ENCODE data around the gene PRAME. TPM values are rescaled to one million over a fixed set of nuclear protein-coding genes. Genes with fewer than 3 reads are reported as not detected.
"Not testable (repeated sequence)": the region's sequence is repeated elsewhere in the genome, so short reads cannot be mapped to it uniquely, and the experiment has no call there.

Gene PRAME
- total and polyA plus RNA-seq, 5 donors from 2014 or later, result not detected

- no peaks in the 10 kb centered on the region for H3K36me3 ChIP-seq (ENCODE audit: control insufficient read depth, insufficient read depth, low read length)
- no peaks in the 10 kb centered on the region for H3K27me3 ChIP-seq (ENCODE audit: control insufficient read depth, insufficient read depth, low read length)
- DNase-seq, result no peak
- no peak overlapping the region for H3K27ac Mint-ChIP-seq
- peaks cover 0 to 15% (median 3%) of the 10 kb centered on the region in 7 donors for H3K9me3 Mint-ChIP-seq
- H3K4me1 ChIP-seq (ENCODE audit: control insufficient read depth, insufficient read depth, low read length, poor library complexity, severe bottlenecking), result no peaks in the 10 kb centered on the region
- H3K4me3 ChIP-seq (ENCODE audit: low read depth, low read length), result no peak overlapping the region
- no peak overlapping the region for H3K4me3 Mint-ChIP-seq
- H3K27me3 Mint-ChIP-seq, result peaks cover 37% of the 10 kb centered on the region
- peaks cover 0 to 4% (median 0%) of the 10 kb centered on the region in 4 donors for H3K4me1 Mint-ChIP-seq
- no peaks in the 10 kb centered on the region for H3K36me3 Mint-ChIP-seq
- H3K27ac ChIP-seq (ENCODE audit: insufficient read depth, low read length, poor library complexity, severe bottlenecking), result no peak overlapping the region
- H3K9me3 ChIP-seq (ENCODE audit: control insufficient read depth in 2 of 2, low read length in 2 of 2), result peaks cover 0 to 3% of the 10 kb centered on the region in 2 experiments
- ATAC-seq (ENCODE audit: low read depth in 2 of 2), result no peak
These were observed 45.4 kb downstream of the PRAME start for GRCh38 chr22:22513619-22514018.

GRCh38 chr22:22512951-22513350 lies 46.1 kb downstream of the PRAME start:
- peaks cover 3% of the 10 kb centered on the region for H3K4me1 ChIP-seq (ENCODE audit: control insufficient read depth, insufficient read depth, low read length, poor library complexity, severe bottlenecking)
- H3K9me3 Mint-ChIP-seq, result peaks cover 0 to 15% (median 3%) of the 10 kb centered on the region in 7 donors
- H3K4me3 Mint-ChIP-seq, result no peak overlapping the region
- no peak overlapping the region for H3K4me3 ChIP-seq (ENCODE audit: low read depth, low read length)
- H3K36me3 Mint-ChIP-seq, result no peaks in the 10 kb centered on the region
- H3K27ac Mint-ChIP-seq, result no peak overlapping the region
- H3K36me3 ChIP-seq (ENCODE audit: control insufficient read depth, insufficient read depth, low read length), result no peaks in the 10 kb centered on the region
- no peak for DNase-seq
- no peak overlapping the region for H3K27ac ChIP-seq (ENCODE audit: insufficient read depth, low read length, poor library complexity, severe bottlenecking)
- H3K27me3 Mint-ChIP-seq, result peaks cover 37% of the 10 kb centered on the region
- H3K4me1 Mint-ChIP-seq, result peaks cover under 1 to 6% (median 2%) of the 10 kb centered on the region in 4 donors
- ATAC-seq (ENCODE audit: low read depth in 2 of 2), result no peak
- peaks cover 0 to 3% of the 10 kb centered on the region in 2 experiments for H3K9me3 ChIP-seq (ENCODE audit: control insufficient read depth in 2 of 2, low read length in 2 of 2)
- no peaks in the 10 kb centered on the region for H3K27me3 ChIP-seq (ENCODE audit: control insufficient read depth, insufficient read depth, low read length)

GRCh38 chr22:22510833-22511232 lies 48.2 kb downstream of the PRAME start:
- ATAC-seq (ENCODE audit: low read depth in 2 of 2); H3K4me3 Mint-ChIP-seq; H3K27me3 ChIP-seq (ENCODE audit: control insufficient read depth, insufficient read depth, low read length); H3K36me3 ChIP-seq (ENCODE audit: control insufficient read depth, insufficient read depth, low read length); H3K4me3 ChIP-seq (ENCODE audit: low read depth, low read length); H3K27ac ChIP-seq (ENCODE audit: insufficient read depth, low read length, poor library complexity, severe bottlenecking); H3K27ac Mint-ChIP-seq; H3K4me1 ChIP-seq (ENCODE audit: control insufficient read depth, insufficient read depth, low read length, poor library complexity, severe bottlenecking); H3K9me3 ChIP-seq (ENCODE audit: control insufficient read depth in 2 of 2, low read length in 2 of 2); H3K36me3 Mint-ChIP-seq; DNase-seq: not testable (repeated sequence)
- peaks cover 9 to 15% (median 10%) of the 10 kb centered on the region in 4 donors for H3K4me1 Mint-ChIP-seq
- peaks cover 0 to 15% (median 3%) of the 10 kb centered on the region in 7 donors for H3K9me3 Mint-ChIP-seq
- peaks cover 25% of the 10 kb centered on the region for H3K27me3 Mint-ChIP-seq

GRCh38 chr22:22509912-22510311 lies 49.2 kb downstream of the PRAME start:
- H3K4me3 ChIP-seq (ENCODE audit: low read depth, low read length); ATAC-seq (ENCODE audit: low read depth in 2 of 2); H3K27ac Mint-ChIP-seq; H3K9me3 ChIP-seq (ENCODE audit: control insufficient read depth in 2 of 2, low read length in 2 of 2); DNase-seq; H3K36me3 ChIP-seq (ENCODE audit: control insufficient read depth, insufficient read depth, low read length); H3K27me3 ChIP-seq (ENCODE audit: control insufficient read depth, insufficient read depth, low read length); H3K4me1 ChIP-seq (ENCODE audit: control insufficient read depth, insufficient read depth, low read length, poor library complexity, severe bottlenecking); H3K27ac ChIP-seq (ENCODE audit: insufficient read depth, low read length, poor library complexity, severe bottlenecking): not testable (repeated sequence)
- Mint-ChIP-seq H3K27me3 (peaks cover 17% of the 10 kb centered on the region), H3K4me1 (peaks cover 11 to 17% (median 12%) of the 10 kb centered on the region in 4 donors), H3K36me3 (peaks cover 10% of the 10 kb centered on the region), H3K4me3 (peak overlapping the region in 2 of 4 donors; percentile 7 to 50), H3K9me3 (peaks cover 0 to 15% (median 3%) of the 10 kb centered on the region in 7 donors)

- Histone ChIP-seq H3K27me3 (ENCODE audit: control insufficient read depth, insufficient read depth, low read length) (no peaks in the 10 kb centered on the region), H3K36me3 (ENCODE audit: control insufficient read depth, insufficient read depth, low read length) (no peaks in the 10 kb centered on the region), H3K27ac (ENCODE audit: insufficient read depth, low read length, poor library complexity, severe bottlenecking) (no peak within 1 kb of the TSS), H3K9me3 (ENCODE audit: control insufficient read depth in 2 of 2, low read length in 2 of 2) (peaks cover 0 to 3% of the 10 kb centered on the region in 2 experiments), H3K4me1 (ENCODE audit: control insufficient read depth, insufficient read depth, low read length, poor library complexity, severe bottlenecking) (peaks cover 5% of the 10 kb centered on the region), H3K4me3 (ENCODE audit: low read depth, low read length) (peak within 1 kb of the TSS; percentile 49)
- DNase-seq, result peak; percentile 53 to 86 (median 73)
- Mint-ChIP-seq H3K4me3 (peak within 1 kb of the TSS; percentile 74 to 87 (median 84)), H3K4me1 (peaks cover 12 to 17% (median 15%) of the 10 kb centered on the region in 4 donors), H3K9me3 (peaks cover 0 to 15% (median 3%) of the 10 kb centered on the region in 7 donors), H3K27me3 (peaks cover 12% of the 10 kb centered on the region), H3K27ac (peak within 1 kb of the TSS in 2 of 3 donors; percentile 10 to 46), H3K36me3 (peaks cover 18% of the 10 kb centered on the region)
- peak; percentile 89 to 97 for ATAC-seq (ENCODE audit: low read depth in 2 of 2)
These were observed 50.5 kb downstream of the PRAME start, which contains the start of gene ZNF280B for GRCh38 chr22:22508274-22509176. Gene ZNF280B (minus strand): TSS chr22:22508742. CDS start chr22:22489398, 19,344 bp downstream.

- Mint-ChIP-seq H3K27ac (peak overlapping the region in 2 of 3 donors; percentile 10 to 46), H3K4me1 (peaks cover 12 to 17% (median 15%) of the 10 kb centered on the region in 4 donors), H3K36me3 (peaks cover 18% of the 10 kb centered on the region), H3K4me3 (peak overlapping the region; percentile 74 to 87 (median 84)), H3K9me3 (peaks cover 0 to 15% (median 3%) of the 10 kb centered on the region in 7 donors), H3K27me3 (peaks cover 5% of the 10 kb centered on the region)
- Histone ChIP-seq H3K4me1 (ENCODE audit: control insufficient read depth, insufficient read depth, low read length, poor library complexity, severe bottlenecking) (peaks cover 5% of the 10 kb centered on the region), H3K4me3 (ENCODE audit: low read depth, low read length) (peak overlapping the region; percentile 49), H3K9me3 (ENCODE audit: control insufficient read depth in 2 of 2, low read length in 2 of 2) (peaks cover 0 to 3% of the 10 kb centered on the region in 2 experiments), H3K27me3 (ENCODE audit: control insufficient read depth, insufficient read depth, low read length) (no peaks in the 10 kb centered on the region), H3K36me3 (ENCODE audit: control insufficient read depth, insufficient read depth, low read length) (no peaks in the 10 kb centered on the region), H3K27ac (ENCODE audit: insufficient read depth, low read length, poor library complexity, severe bottlenecking) (no peak overlapping the region)
- ATAC-seq (ENCODE audit: low read depth in 2 of 2) (no peak), DNase-seq (no peak)
These were observed 51.3 kb downstream of the PRAME start for GRCh38 chr22:22507743-22508273.

GRCh38 chr22:22506736-22507135 lies 52.3 kb downstream of the PRAME start:
- Histone ChIP-seq H3K27ac (ENCODE audit: insufficient read depth, low read length, poor library complexity, severe bottlenecking) (no peak overlapping the region), H3K4me1 (ENCODE audit: control insufficient read depth, insufficient read depth, low read length, poor library complexity, severe bottlenecking) (peaks cover 5% of the 10 kb centered on the region), H3K27me3 (ENCODE audit: control insufficient read depth, insufficient read depth, low read length) (no peaks in the 10 kb centered on the region), H3K4me3 (ENCODE audit: low read depth, low read length) (no peak overlapping the region), H3K9me3 (ENCODE audit: control insufficient read depth in 2 of 2, low read length in 2 of 2) (peaks cover 0 to 3% of the 10 kb centered on the region in 2 experiments), H3K36me3 (ENCODE audit: control insufficient read depth, insufficient read depth, low read length) (no peaks in the 10 kb centered on the region)
- Mint-ChIP-seq H3K4me1 (peaks cover 12 to 17% (median 15%) of the 10 kb centered on the region in 4 donors), H3K4me3 (peak overlapping the region in 2 of 4 donors; percentile 23 to 82), H3K27ac (no peak overlapping the region), H3K27me3 (no peaks in the 10 kb centered on the region), H3K36me3 (peaks cover 25% of the 10 kb centered on the region), H3K9me3 (peaks cover 0 to 15% (median 3%) of the 10 kb centered on the region in 7 donors)
- ATAC-seq (ENCODE audit: low read depth in 2 of 2) (no peak), DNase-seq (no peak)

Data from CD4-positive, CD25-positive, alpha-beta regulatory T cell (primary cell).